HCT116 (cell line): ENCODE results near the gene UPB1. TPM values are rescaled to one million over a fixed set of nuclear protein-coding genes. Genes with fewer than 3 reads are reported as not detected.
A peak's percentile ranks its signal among the peaks of the same experiment; 100 is the strongest.

Experiments
- ATAC-seq: fragments of 200-7000 bp; cut with Tn5 transposase; 2 replicates; pipeline ENCODE4 v1.9.1; 2020; ENCODE audit warnings: mild to moderate bottlenecking, moderate library complexity
- BruUV-seq: library from RNA; stranded (reverse); fragments of 400-500 nt; replicated peaks from 2 replicates; lab custom pipeline; 2021; lab: Mats Ljungman, UMichigan
- CTCF ChIA-PET: fragments of 300-600 bp; sonication (Branson Sonifier 250); formaldehyde crosslinking; loops from one replicate; lab custom pipeline; 2021; ENCODE audit warnings: antibody characterized with exemption; lab: Charles Lee
- POLR2A ChIA-PET: fragments of 300-600, 350-600 bp; sonication (Branson Sonifier 250); formaldehyde crosslinking; loops from one replicate; lab custom pipeline; 2021; ENCODE audit warnings: antibody characterized with exemption; lab: Charles Lee
- RAD21 ChIA-PET, 2 experiments: fragments of 300-600 bp; sonication (Branson Sonifier 250); formaldehyde crosslinking; loops; one replicate each; lab custom pipeline; 2023; ENCODE audit warnings: low total read pairs in 2 of 2; ENCODE audit not compliant: uncharacterized antibody in 2 of 2, unreplicated experiment in 2 of 2, low non-redundant PET in 1 of 2; lab: Charles Lee
- DNase-seq: peaks from one replicate; pipeline ENCODE4 v3.0.0-alpha.2; 2010; ENCODE audit warnings: low read depth, low spot score
- H2AFZ ChIP-seq: fragments of 200-600 bp; shearing (Covaris generic), sonication (generic); 2 replicates; pipeline ENCODE4 v1.6.1; 2017; ENCODE audit warnings: low read depth, mixed run types, mixed read lengths, antibody characterized with exemption, low read length; ENCODE audit not compliant: poor library complexity, severe bottlenecking
- H3K27ac ChIP-seq: 2 replicates; pipeline ENCODE4 v1.5.1; 2012; ENCODE audit warnings: low read depth, low read length
- H3K27me3 ChIP-seq: fragments of 200-600 bp; sonication (generic); 2 replicates; pipeline ENCODE4 v1.6.1; 2016; ENCODE audit warnings: mixed run types, low read length, mixed read lengths; ENCODE audit not compliant: insufficient read depth
- H3K36me3 ChIP-seq, 2 experiments: fragments of 200-500 bp in 1 of 2; fragments of 200-600 bp in 1 of 2; sonication (Bioruptor generic) in 1 of 2; sonication (generic) in 1 of 2; 2 replicates each; pipeline versions ENCODE4 v1.5.1 to v1.6.1; 2014 to 2016; ENCODE audit warnings: low read length in 2 of 2, inconsistent platforms in 1 of 2, mixed read lengths in 1 of 2, mixed run types in 1 of 2; ENCODE audit not compliant: insufficient read depth in 2 of 2, control insufficient read depth in 1 of 2
- H3K4me1 ChIP-seq, 2 experiments: fragments of 200-600 bp in 1 of 2; sonication (generic) in 1 of 2; 2 replicates each; pipeline versions ENCODE4 v1.5.1 to v1.6.1; 2012 to 2017; ENCODE audit warnings: low read length in 2 of 2, inconsistent platforms in 1 of 2, mild to moderate bottlenecking in 1 of 2, mixed read lengths in 1 of 2, mixed run types in 1 of 2, moderate library complexity in 1 of 2; ENCODE audit not compliant: insufficient read depth in 2 of 2, control insufficient read depth in 1 of 2
- H3K4me2 ChIP-seq: fragments of 200-600 bp; sonication (generic); 2 replicates; pipeline ENCODE4 v1.6.1; 2017; ENCODE audit warnings: mixed run types, low read length, mixed read lengths
- H3K4me3 ChIP-seq, 2 experiments: fragments of 200-600 bp in 1 of 2; sonication (generic) in 1 of 2; replicated peaks in 1 of 2; 2 replicates each; pipeline ENCODE4 v1.5.1; 2011 to 2016; ENCODE audit warnings: low read length in 2 of 2, control low read depth in 1 of 2, low read depth in 1 of 2, mild to moderate bottlenecking in 1 of 2, mixed read lengths in 1 of 2, mixed run types in 1 of 2
- H3K79me2 ChIP-seq: fragments of 200-600 bp; sonication (generic); 2 replicates; pipeline ENCODE4 v1.6.1; 2017; ENCODE audit warnings: mild to moderate bottlenecking, mixed run types, low read length, moderate library complexity, mixed read lengths; ENCODE audit not compliant: insufficient read depth
- H3K9ac ChIP-seq: fragments of 200-600 bp; sonication (generic); 2 replicates; pipeline ENCODE4 v1.6.1; 2016; ENCODE audit warnings: low read length, mixed read lengths
- H3K9me2 ChIP-seq: fragments of 200-600 bp; sonication (generic), shearing (Covaris generic); 2 replicates; pipeline ENCODE4 v1.6.1; 2017; ENCODE audit warnings: mixed run types, mild to moderate bottlenecking, moderate library complexity; ENCODE audit not compliant: insufficient read depth
- H3K9me3 ChIP-seq, 2 experiments: fragments of 200-500 bp in 1 of 2; fragments of 200-600 bp in 1 of 2; sonication (Bioruptor generic) in 1 of 2; sonication (generic) in 1 of 2; 2 replicates each; pipeline ENCODE4 v1.6.1; 2014 to 2017; ENCODE audit warnings: low read length in 2 of 2, mixed read lengths in 2 of 2, inconsistent platforms in 1 of 2, low read depth in 1 of 2, mild to moderate bottlenecking in 1 of 2, mixed run types in 1 of 2, moderate library complexity in 1 of 2; ENCODE audit not compliant: control insufficient read depth in 1 of 2, insufficient read depth in 1 of 2
- H4K20me1 ChIP-seq: fragments of 200-600 bp; sonication (generic), shearing (Covaris generic); 2 replicates; pipeline ENCODE4 v1.6.1; 2017; ENCODE audit warnings: mixed run types, mild to moderate bottlenecking, moderate library complexity; ENCODE audit not compliant: insufficient read depth
- EGR1 ChIP-seq: IDR thresholded peaks from 2 replicates; pipeline ENCODE4 v1.6.1; 2012; ENCODE audit warnings: low read depth
- ELF1 ChIP-seq: IDR thresholded peaks from 2 replicates; pipeline ENCODE4 v1.6.1; 2012; ENCODE audit warnings: low read depth, borderline replicate concordance
- POLR2A ChIP-seq: IDR thresholded peaks from 2 replicates; pipeline ENCODE4 v1.7.0; 2011; ENCODE audit warnings: borderline replicate concordance; ENCODE audit not compliant: insufficient read depth, insufficient read length; ENCODE audit errors: extremely low read depth
- POLR2AphosphoS5 ChIP-seq: IDR thresholded peaks from 2 replicates; pipeline ENCODE4 v1.6.1; 2011; ENCODE audit warnings: mild to moderate bottlenecking, low read depth, low read length, moderate library complexity
- RAD21 ChIP-seq: IDR thresholded peaks from 2 replicates; pipeline ENCODE4 v1.6.1; 2012; ENCODE audit warnings: low read depth, mild to moderate bottlenecking
- SIN3A ChIP-seq: IDR thresholded peaks from 2 replicates; pipeline ENCODE4 v1.6.1; 2012; ENCODE audit warnings: low read depth
- SP1 ChIP-seq: IDR thresholded peaks from 2 replicates; pipeline ENCODE4 v1.6.1; 2012; ENCODE audit warnings: low read depth
- TCF7L2 ChIP-seq: IDR thresholded peaks from 2 replicates; pipeline ENCODE4 v1.7.0; 2011; ENCODE audit warnings: borderline replicate concordance, inconsistent platforms; ENCODE audit not compliant: insufficient read depth, insufficient read length; ENCODE audit errors: extremely low read depth
- YY1 ChIP-seq: IDR thresholded peaks from 2 replicates; pipeline ENCODE4 v1.6.1; 2011; ENCODE audit warnings: low read length, low read depth, moderate library complexity, mild to moderate bottlenecking; ENCODE audit not compliant: insufficient replicate concordance; ENCODE audit errors: extremely low read depth
- ZFX ChIP-seq: fragments of 450-650 bp; IDR thresholded peaks from 2 replicates; pipeline ENCODE4 v1.6.1; 2017
- intact Hi-C: fragments of 100-400 bp; cut with micrococcal nuclease; formaldehyde crosslinking; loops from 2 replicates; pipeline ENCODE4 v1.10.0; 2022
- total RNA-seq: library from RNA; stranded (reverse); gene quantifications from one replicate; pipeline ENCODE4 v1.2.1, GENCODE V29; 2021; ENCODE audit not compliant: unreplicated experiment
- TF ChIP-seq, protein P1 (sequence below): IDR thresholded peaks from 2 replicates; pipeline ENCODE4 v1.6.1; 2012

The UPB1 gene
- total RNA-seq, 1 experiment from 2014 or later = 0.27 TPM

DNA sequence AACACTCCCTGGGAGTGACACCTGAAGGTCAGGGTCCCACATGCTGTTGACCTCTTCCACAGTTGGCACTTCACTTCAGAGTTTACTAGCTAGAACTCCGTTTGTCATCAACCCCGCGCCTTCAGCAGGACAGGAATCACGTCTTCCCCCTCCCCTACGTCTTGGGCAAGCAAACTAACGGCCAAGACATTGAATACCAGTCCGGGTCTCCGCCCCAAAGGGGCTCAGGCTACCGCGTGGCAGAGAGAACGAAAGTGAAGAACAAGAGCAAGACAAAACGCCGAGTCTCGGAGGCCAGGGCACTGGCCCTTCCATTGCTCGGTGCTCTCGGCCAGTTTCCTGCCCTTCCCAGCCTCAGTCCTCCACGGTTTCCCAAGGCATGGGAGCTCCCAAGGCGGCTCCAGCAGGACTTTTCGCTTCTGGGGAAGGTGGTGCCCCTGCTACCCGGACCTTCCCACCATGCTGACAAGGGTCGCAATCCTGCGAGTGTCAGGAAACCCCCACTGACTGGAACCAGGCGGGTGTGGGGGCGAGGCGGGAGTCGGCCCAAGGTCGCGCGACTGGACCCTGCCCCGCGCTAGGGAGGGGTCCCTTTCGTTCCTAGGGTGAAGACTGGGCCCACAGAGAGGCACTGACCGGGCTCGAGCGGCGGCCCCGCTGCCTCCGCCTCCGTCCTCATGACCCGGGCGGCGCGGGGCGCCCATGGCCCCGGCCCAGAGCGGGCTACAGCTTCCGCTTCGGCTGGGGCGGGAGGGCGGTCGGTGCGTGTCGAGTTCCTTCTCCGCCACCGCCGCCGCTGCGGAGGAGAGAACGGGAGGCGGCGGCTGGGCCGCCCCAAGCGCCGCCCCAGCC lies 59.4 kb downstream of the UPB1 start, which contains the start of gene GUCD1:
GUCD1 (minus strand) TSS at position 826 of the 852 bp plus-strand sequence; CDS start at position 679, 147 bp downstream.
- H3K9me3 ChIP-seq = no peaks in the 10 kb centered on the region
- peak within 1 kb of the TSS; percentile 70 to 95 for H3K4me3 ChIP-seq
- H3K27me3 ChIP-seq = no peaks in the 10 kb centered on the region
- H4K20me1 ChIP-seq = peaks cover 6% of the 10 kb centered on the region; the same call in 1 of the 2 replicates
- BruUV-seq = no TSS peak
- H3K79me2 ChIP-seq = peaks cover 77% of the 10 kb centered on the region
- intact Hi-C loops = no loop called here
- CTCF ChIA-PET = interaction anchor here (1.0 to 1.7 kb wide), 2 partner anchors 33 to 380 kb away, joined by 4 to 6 read pairs; no protein-coding TSS in a partner anchor
- peak within 1 kb of the TSS; percentile 88 for H3K4me2 ChIP-seq
- no peaks in the 10 kb centered on the region for H3K9me2 ChIP-seq
- peaks cover 11 to 23% of the 10 kb centered on the region in 2 experiments for H3K4me1 ChIP-seq
- peak within 1 kb of the TSS; percentile 46 for H2AFZ ChIP-seq
- ATAC-seq (peak; percentile 18; the same call in 1 of the 2 replicates), DNase-seq (no peak)
- RAD21 ChIA-PET = interaction anchor here in 1 of 2 experiments (0.7 kb wide), 1 partner anchor 90 kb away, joined by 13 read pairs; no protein-coding TSS in a partner anchor
- TF ChIP-seq POLR2A (no peak), POLR2AphosphoS5 (peak; percentile 67; the same call in 1 of the 2 replicates)
- peak within 1 kb of the TSS; percentile 87 for H3K27ac ChIP-seq
- POLR2A ChIA-PET = interaction anchor here (0.6 to 0.7 kb wide), 2 partner anchors 15 to 43 kb away, joined by 3 to 4 read pairs; no protein-coding TSS in a partner anchor
- H3K9ac ChIP-seq = peak within 1 kb of the TSS; percentile 95
- peaks cover 20 to 24% of the 10 kb centered on the region in 2 experiments for H3K36me3 ChIP-seq

DNA sequence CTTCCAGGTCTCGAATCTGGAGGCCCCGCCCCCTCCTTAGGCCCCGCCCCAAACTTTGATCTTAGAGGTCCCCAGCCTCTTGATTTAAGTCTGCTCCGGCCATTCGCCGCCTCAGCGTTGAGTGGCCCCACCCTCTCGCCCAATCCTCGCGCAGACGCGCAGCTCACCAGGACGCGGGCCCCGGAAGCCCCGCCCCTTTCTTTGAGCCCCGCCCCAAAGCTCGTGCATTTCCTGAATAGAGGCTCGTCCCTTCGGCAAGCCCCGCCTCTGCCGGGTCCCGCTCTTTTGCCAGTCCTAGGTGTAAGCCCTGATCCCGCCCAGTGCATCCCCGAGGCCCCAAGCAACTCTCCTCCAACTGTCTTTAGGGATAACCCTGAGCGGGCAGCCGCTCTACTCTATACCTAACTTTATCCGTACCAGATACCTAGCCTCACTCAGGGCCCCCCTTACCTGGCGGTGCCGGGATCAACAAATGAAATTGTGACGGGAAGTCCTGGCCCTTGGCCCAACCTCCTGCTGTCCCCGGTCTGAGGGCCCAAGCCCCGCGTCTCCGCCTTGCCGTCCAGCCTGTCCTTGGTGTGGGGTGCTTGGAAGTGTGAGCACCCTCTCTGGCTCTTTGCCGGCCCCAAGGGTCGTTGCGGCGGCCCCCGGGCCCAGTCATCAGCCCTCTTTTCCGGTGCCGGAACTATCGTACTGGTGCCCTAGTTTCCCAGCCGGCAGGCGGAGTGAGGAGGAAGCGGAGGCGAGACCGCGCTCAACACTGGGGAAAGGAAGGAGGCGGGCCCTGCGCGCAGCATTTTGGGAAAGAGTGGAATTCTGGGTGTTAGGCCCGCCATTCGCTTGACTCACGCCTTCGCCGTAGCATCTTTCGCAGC lies 60.3 kb downstream of the UPB1 start, which contains the start of gene SNRPD3:
SNRPD3 (plus strand) TSS at position 835 of the 875 bp plus-strand sequence. CDS start 1,676 bp downstream, outside the sequence.
- ChIA-PET CTCF (interaction anchor here (1.0 to 1.7 kb wide), 2 partner anchors 34 to 381 kb away, joined by 4 to 6 read pairs; no protein-coding TSS in a partner anchor), RAD21 (interaction anchor here in 1 of 2 experiments (0.7 kb wide), 1 partner anchor 91 kb away, joined by 13 read pairs; no protein-coding TSS in a partner anchor), POLR2A (interaction anchor here (0.6 to 1.5 kb wide), 3 partner anchors 14 to 42 kb away, joined by 3 to 4 read pairs (median 3); no protein-coding TSS in a partner anchor)
- Histone ChIP-seq H3K4me3 (peak within 1 kb of the TSS; percentile 70 to 95), H3K36me3 (peaks cover 23 to 27% of the 10 kb centered on the region in 2 experiments), H3K4me1 (peaks cover 11 to 23% of the 10 kb centered on the region in 2 experiments), H3K9me2 (no peaks in the 10 kb centered on the region), H3K79me2 (peaks cover 85% of the 10 kb centered on the region), H3K27me3 (no peaks in the 10 kb centered on the region), H3K4me2 (peak within 1 kb of the TSS; percentile 88), H3K27ac (peak within 1 kb of the TSS; percentile 87), H3K9ac (peak within 1 kb of the TSS; percentile 95), H2AFZ (peak within 1 kb of the TSS; percentile 46), H4K20me1 (peaks cover 6% of the 10 kb centered on the region; the same call in 1 of the 2 replicates), H3K9me3 (no peaks in the 10 kb centered on the region)
- intact Hi-C loops = no loop called here
- peak; percentile 97 for DNase-seq
- peak; percentile 91 for ATAC-seq
- no TSS peak for BruUV-seq
- TF ChIP-seq SIN3A (peak; percentile 81), RAD21 (no peak), ELF1 (peak; percentile 68), SP1 (peak; percentile 75), POLR2A (peak; percentile 66), TCF7L2 (peak; percentile 68), ZFX (peak; percentile 89), EGR1 (peak; percentile 86), YY1 (peak; percentile 85)
- TF ChIP-seq, protein P1, sequence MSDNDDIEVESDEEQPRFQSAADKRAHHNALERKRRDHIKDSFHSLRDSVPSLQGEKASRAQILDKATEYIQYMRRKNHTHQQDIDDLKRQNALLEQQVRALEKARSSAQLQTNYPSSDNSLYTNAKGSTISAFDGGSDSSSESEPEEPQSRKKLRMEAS = peak; percentile 83
